SK-N-SH treated with all-trans-retinoic acid at 6 μM for 48 hours (cell line): Measurements from ENCODE around the gene MRPL40.

Experiments
- CREB5 ChIP-seq: fragments of 250-450 bp; sonication (Bioruptor Pico); IDR thresholded peaks from 2 replicates; pipeline ENCODE4 v1.5.1; 2020; ENCODE audit warnings: low read depth, mild to moderate bottlenecking, moderate library complexity
- ESRRG ChIP-seq: fragments of 250-450 bp; sonication (Bioruptor Pico); IDR thresholded peaks from 2 replicates; pipeline ENCODE4 v1.6.1; 2021; ENCODE audit warnings: mild to moderate bottlenecking
- ISL1 ChIP-seq: fragments of 250-450 bp; sonication (Bioruptor Pico); IDR thresholded peaks from 2 replicates; pipeline ENCODE4 v2.1.2; 2022; ENCODE audit warnings: mild to moderate bottlenecking, moderate library complexity
- OSR1 ChIP-seq: fragments of 250-450 bp; sonication (Bioruptor Pico); IDR thresholded peaks from 2 replicates; pipeline ENCODE4 v1.8.0; 2022; ENCODE audit warnings: moderate library complexity, mild to moderate bottlenecking, inconsistent platforms
- TOX ChIP-seq: fragments of 250-450 bp; sonication (Bioruptor Pico); IDR thresholded peaks from 2 replicates; pipeline ENCODE4 v1.8.0; 2021; ENCODE audit warnings: mild to moderate bottlenecking, moderate library complexity, borderline replicate concordance
- TF ChIP-seq, protein P1 (sequence below): fragments of 250-450 bp; sonication (Bioruptor Pico); IDR thresholded peaks from 2 replicates; pipeline ENCODE4 v1.8.0; 2020; ENCODE audit warnings: mild to moderate bottlenecking, moderate library complexity, borderline replicate concordance
- TF ChIP-seq, protein P2 (sequence below): fragments of 250-450 bp; sonication (Bioruptor Pico); IDR thresholded peaks from 2 replicates; pipeline ENCODE4 v1.5.1; 2021; ENCODE audit warnings: mild to moderate bottlenecking, moderate library complexity
- TF ChIP-seq, protein P3 (sequence below): fragments of 250-450 bp; sonication (Bioruptor Pico); IDR thresholded peaks from 2 replicates; pipeline ENCODE4 v1.5.0; 2020; ENCODE audit warnings: mild to moderate bottlenecking, moderate library complexity

DNA sequence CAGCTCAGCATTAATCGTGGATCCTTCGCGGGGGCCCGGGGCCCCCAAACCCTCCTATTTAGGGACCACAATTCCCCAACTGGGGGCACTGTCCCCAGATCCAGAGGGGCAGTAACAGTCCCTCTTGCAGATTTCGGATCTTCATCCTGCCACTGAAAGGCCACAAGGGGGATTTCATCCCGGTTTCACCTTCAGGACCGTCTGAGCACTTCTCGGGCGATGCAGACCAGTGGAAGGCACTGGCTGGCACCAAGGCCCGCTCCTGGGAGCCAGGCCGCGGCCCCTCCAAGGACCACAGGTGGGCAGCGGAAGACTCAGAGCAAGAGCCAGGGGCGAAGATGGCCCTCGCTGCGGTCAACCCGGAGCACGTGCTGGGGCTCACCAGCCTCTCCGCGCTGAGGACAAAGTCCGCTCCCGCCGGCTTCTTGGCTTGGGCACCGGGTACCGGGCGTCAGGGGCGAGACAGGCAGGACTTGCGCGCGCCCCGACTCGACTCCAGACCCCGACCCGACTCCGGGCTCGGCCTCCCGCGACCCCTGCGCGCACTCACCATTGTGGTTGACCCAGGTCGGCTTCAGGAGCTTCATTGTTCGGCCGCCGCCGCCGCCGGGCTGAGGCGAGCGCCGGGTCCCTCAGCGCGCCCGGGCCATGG is 1.3 kb upstream of the MRPL40 start:
- TF ChIP-seq CREB5, result no peak
- TF ChIP-seq, protein P1, sequence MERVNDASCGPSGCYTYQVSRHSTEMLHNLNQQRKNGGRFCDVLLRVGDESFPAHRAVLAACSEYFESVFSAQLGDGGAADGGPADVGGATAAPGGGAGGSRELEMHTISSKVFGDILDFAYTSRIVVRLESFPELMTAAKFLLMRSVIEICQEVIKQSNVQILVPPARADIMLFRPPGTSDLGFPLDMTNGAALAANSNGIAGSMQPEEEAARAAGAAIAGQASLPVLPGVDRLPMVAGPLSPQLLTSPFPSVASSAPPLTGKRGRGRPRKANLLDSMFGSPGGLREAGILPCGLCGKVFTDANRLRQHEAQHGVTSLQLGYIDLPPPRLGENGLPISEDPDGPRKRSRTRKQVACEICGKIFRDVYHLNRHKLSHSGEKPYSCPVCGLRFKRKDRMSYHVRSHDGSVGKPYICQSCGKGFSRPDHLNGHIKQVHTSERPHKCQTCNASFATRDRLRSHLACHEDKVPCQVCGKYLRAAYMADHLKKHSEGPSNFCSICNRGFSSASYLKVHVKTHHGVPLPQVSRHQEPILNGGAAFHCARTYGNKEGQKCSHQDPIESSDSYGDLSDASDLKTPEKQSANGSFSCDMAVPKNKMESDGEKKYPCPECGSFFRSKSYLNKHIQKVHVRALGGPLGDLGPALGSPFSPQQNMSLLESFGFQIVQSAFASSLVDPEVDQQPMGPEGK, result no peak
- no peak for TF ChIP-seq ISL1 (CRISPR knock-in tag)
- TF ChIP-seq, protein P2, sequence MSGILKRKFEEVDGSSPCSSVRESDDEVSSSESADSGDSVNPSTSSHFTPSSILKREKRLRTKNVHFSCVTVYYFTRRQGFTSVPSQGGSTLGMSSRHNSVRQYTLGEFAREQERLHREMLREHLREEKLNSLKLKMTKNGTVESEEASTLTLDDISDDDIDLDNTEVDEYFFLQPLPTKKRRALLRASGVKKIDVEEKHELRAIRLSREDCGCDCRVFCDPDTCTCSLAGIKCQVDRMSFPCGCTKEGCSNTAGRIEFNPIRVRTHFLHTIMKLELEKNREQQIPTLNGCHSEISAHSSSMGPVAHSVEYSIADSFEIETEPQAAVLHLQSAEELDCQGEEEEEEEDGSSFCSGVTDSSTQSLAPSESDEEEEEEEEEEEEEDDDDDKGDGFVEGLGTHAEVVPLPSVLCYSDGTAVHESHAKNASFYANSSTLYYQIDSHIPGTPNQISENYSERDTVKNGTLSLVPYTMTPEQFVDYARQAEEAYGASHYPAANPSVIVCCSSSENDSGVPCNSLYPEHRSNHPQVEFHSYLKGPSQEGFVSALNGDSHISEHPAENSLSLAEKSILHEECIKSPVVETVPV (CRISPR knock-in tag), result no peak
- TF ChIP-seq TOX, result no peak
- no peak for TF ChIP-seq ESRRG
- TF ChIP-seq, protein P3, sequence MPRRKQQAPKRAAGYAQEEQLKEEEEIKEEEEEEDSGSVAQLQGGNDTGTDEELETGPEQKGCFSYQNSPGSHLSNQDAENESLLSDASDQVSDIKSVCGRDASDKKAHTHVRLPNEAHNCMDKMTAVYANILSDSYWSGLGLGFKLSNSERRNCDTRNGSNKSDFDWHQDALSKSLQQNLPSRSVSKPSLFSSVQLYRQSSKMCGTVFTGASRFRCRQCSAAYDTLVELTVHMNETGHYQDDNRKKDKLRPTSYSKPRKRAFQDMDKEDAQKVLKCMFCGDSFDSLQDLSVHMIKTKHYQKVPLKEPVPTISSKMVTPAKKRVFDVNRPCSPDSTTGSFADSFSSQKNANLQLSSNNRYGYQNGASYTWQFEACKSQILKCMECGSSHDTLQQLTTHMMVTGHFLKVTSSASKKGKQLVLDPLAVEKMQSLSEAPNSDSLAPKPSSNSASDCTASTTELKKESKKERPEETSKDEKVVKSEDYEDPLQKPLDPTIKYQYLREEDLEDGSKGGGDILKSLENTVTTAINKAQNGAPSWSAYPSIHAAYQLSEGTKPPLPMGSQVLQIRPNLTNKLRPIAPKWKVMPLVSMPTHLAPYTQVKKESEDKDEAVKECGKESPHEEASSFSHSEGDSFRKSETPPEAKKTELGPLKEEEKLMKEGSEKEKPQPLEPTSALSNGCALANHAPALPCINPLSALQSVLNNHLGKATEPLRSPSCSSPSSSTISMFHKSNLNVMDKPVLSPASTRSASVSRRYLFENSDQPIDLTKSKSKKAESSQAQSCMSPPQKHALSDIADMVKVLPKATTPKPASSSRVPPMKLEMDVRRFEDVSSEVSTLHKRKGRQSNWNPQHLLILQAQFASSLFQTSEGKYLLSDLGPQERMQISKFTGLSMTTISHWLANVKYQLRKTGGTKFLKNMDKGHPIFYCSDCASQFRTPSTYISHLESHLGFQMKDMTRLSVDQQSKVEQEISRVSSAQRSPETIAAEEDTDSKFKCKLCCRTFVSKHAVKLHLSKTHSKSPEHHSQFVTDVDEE (CRISPR knock-in tag), result no peak
- TF ChIP-seq OSR1, result no peak
